HepG2 (cell line): Measurements from ENCODE around the gene NLGN2. TPM values are rescaled to one million over a fixed set of nuclear protein-coding genes. Genes with fewer than 3 reads are reported as not detected.

ENCODE experiments used
- ATAC-seq: fragments of 200-7000 bp; cut with Tn5 transposase; 3 replicates; pipeline ENCODE4 v1.9.1; 2020; ENCODE audit warnings: mild to moderate bottlenecking, moderate library complexity
- BruUV-seq: library from RNA; stranded (reverse); fragments of 400-500 nt; replicated peaks from 2 replicates; lab custom pipeline; 2021; lab: Mats Ljungman, UMichigan
- CTCF ChIA-PET: fragments of 300-600 bp; formaldehyde crosslinking; extraction: SDS; loops from one replicate; lab custom pipeline; 2021; ENCODE audit warnings: low total read pairs, inconsistent platforms, low intra/inter-chr PET ratio; lab: Yijun Ruan, JAX
- POLR2A ChIA-PET: fragments of 350-600 bp; sonication (Branson Sonifier 250); formaldehyde crosslinking; loops from one replicate; lab custom pipeline; 2020; ENCODE audit warnings: antibody characterized with exemption, inconsistent platforms; lab: Yijun Ruan, JAX
- DNase-seq: peaks from one replicate; pipeline ENCODE4 v3.0.0-alpha.2; 2015; ENCODE audit warnings: low spot score
- FAIRE-seq: peaks from 3 replicates; lab custom pipeline; 2011; peaks lifted over from hg19 to GRCh38; lab: Jason Lieb, UNC
- H2AFZ ChIP-seq: one replicate; pipeline ENCODE4 v1.6.1; 2011; ENCODE audit warnings: low read length, inconsistent platforms
- H3K27ac ChIP-seq: fragments of 300-600 bp; 3 replicates; pipeline ENCODE4 v1.8.0; 2011; ENCODE audit warnings: mixed run types, mild to moderate bottlenecking, mixed read lengths, low read length, inconsistent platforms; ENCODE audit not compliant: insufficient read depth; ENCODE audit errors: extremely low read length
- H3K27me3 ChIP-seq, 2 experiments: fragments of 200-600 bp in 1 of 2; 2 replicates in 1 of 2; 3 replicates in 1 of 2; pipeline versions ENCODE4 v1.6.0 to v1.8.0; 2011; ENCODE audit warnings: low read length in 2 of 2, mild to moderate bottlenecking in 2 of 2, moderate library complexity in 2 of 2, inconsistent platforms in 1 of 2; ENCODE audit not compliant: insufficient read depth in 2 of 2, control insufficient read depth in 1 of 2
- H3K36me3 ChIP-seq, 2 experiments: fragments of 200-600 bp in 1 of 2; replicated peaks in 1 of 2; 2 replicates in 1 of 2; 3 replicates in 1 of 2; pipeline versions ENCODE4 v1.5.1 to v1.8.0; 2011; ENCODE audit warnings: low read length in 2 of 2, inconsistent platforms in 1 of 2; ENCODE audit not compliant: insufficient read depth in 2 of 2, control insufficient read depth in 1 of 2
- H3K4me1 ChIP-seq: 2 replicates; pipeline ENCODE4 v1.5.1; 2012; ENCODE audit warnings: low read length, inconsistent platforms; ENCODE audit not compliant: insufficient read depth
- H3K4me2 ChIP-seq: 2 replicates; pipeline ENCODE4 v1.6.0; 2011; ENCODE audit warnings: low read depth, low read length, inconsistent platforms
- H3K4me3 ChIP-seq, 3 experiments: fragments of 200-600 bp in 1 of 3; sonication (generic), shearing (Covaris generic) in 1 of 3; replicated peaks in 1 of 3; 2 replicates each; pipeline ENCODE4 v1.5.1; 2011 to 2016; ENCODE audit warnings: low read length in 3 of 3, inconsistent platforms in 2 of 3, low read depth in 2 of 3, mild to moderate bottlenecking in 2 of 3, control low read depth in 1 of 3, mixed read lengths in 1 of 3; ENCODE audit not compliant: insufficient read depth in 1 of 3
- H3K79me2 ChIP-seq: one replicate; pipeline ENCODE4 v1.6.1; 2011; ENCODE audit warnings: low read length, inconsistent platforms; ENCODE audit not compliant: insufficient read depth
- H3K9ac ChIP-seq: 2 replicates; pipeline ENCODE4 v1.6.0; 2011; ENCODE audit warnings: mild to moderate bottlenecking, low read depth, low read length, inconsistent platforms; ENCODE audit not compliant: insufficient read depth
- H3K9me3 ChIP-seq: 2 replicates; pipeline ENCODE4 v1.5.1; 2012; ENCODE audit warnings: mild to moderate bottlenecking, low read length
- H4K20me1 ChIP-seq: 2 replicates; pipeline ENCODE4 v1.6.0; 2011; ENCODE audit warnings: inconsistent platforms, mild to moderate bottlenecking, low read length, moderate library complexity; ENCODE audit not compliant: insufficient read depth
- DZIP1 ChIP-seq: sonication (generic); formaldehyde crosslinking; IDR thresholded peaks from 2 replicates; pipeline ENCODE4 v1.5.0; 2020; ENCODE audit warnings: mild to moderate bottlenecking, missing genetic modification reagents
- HOXA7 ChIP-seq: sonication (generic); formaldehyde crosslinking; IDR thresholded peaks from 2 replicates; pipeline ENCODE4 v1.8.1; 2022; ENCODE audit warnings: mild to moderate bottlenecking, missing genetic modification reagents, moderate library complexity
- MED1 ChIP-seq: sonication (generic); formaldehyde crosslinking; IDR thresholded peaks from 2 replicates; pipeline ENCODE4 v1.4.0; 2020; ENCODE audit warnings: missing genetic modification reagents
- PAWR ChIP-seq: sonication (generic); formaldehyde crosslinking; IDR thresholded peaks from 2 replicates; pipeline ENCODE4 v1.4.0; 2020; ENCODE audit warnings: missing genetic modification reagents, mild to moderate bottlenecking, borderline replicate concordance
- SNAPC2 ChIP-seq: sonication (generic); formaldehyde crosslinking; IDR thresholded peaks from 2 replicates; pipeline ENCODE4 v1.8.1; 2022; ENCODE audit warnings: mild to moderate bottlenecking, missing genetic modification reagents
- SPEN ChIP-seq: sonication (generic); formaldehyde crosslinking; IDR thresholded peaks from 2 replicates; pipeline ENCODE4 v1.5.1; 2020; ENCODE audit warnings: low read depth, mild to moderate bottlenecking, missing genetic modification reagents
- TBL1XR1 ChIP-seq: fragments of 150-350 bp; IDR thresholded peaks from 2 replicates; pipeline ENCODE4 v1.6.1; 2014; ENCODE audit warnings: borderline replicate concordance, low read length; ENCODE audit not compliant: partially characterized antibody
- ZNF24 ChIP-seq: fragments of 450-650 bp; IDR thresholded peaks from 2 replicates; pipeline ENCODE4 v1.6.1; 2017; ENCODE audit warnings: antibody characterized with exemption, mild to moderate bottlenecking
- ZNF34 ChIP-seq: sonication (generic); formaldehyde crosslinking; IDR thresholded peaks from 2 replicates; pipeline ENCODE4 v1.4.0; 2020; ENCODE audit warnings: mild to moderate bottlenecking, missing genetic modification reagents, borderline replicate concordance
- ZNF382 ChIP-seq: sonication (generic); formaldehyde crosslinking; IDR thresholded peaks from 2 replicates; pipeline ENCODE4 v1.5.0; 2020; ENCODE audit warnings: missing genetic modification reagents, mild to moderate bottlenecking, borderline replicate concordance
- ZNF513 ChIP-seq: sonication (generic); formaldehyde crosslinking; conservative IDR thresholded peaks from 2 replicates; pipeline ENCODE4 v1.5.0; 2020; ENCODE audit warnings: missing genetic modification reagents
- ZNF547 ChIP-seq: sonication (generic); formaldehyde crosslinking; IDR thresholded peaks from 2 replicates; pipeline ENCODE4 v1.5.1; 2020; ENCODE audit warnings: mild to moderate bottlenecking, missing genetic modification reagents
- ZNF616 ChIP-seq: sonication (generic); formaldehyde crosslinking; IDR thresholded peaks from 2 replicates; pipeline ENCODE4 v1.5.0; 2020; ENCODE audit warnings: low read depth, mild to moderate bottlenecking, missing genetic modification reagents
- ZNF646 ChIP-seq: sonication (generic); formaldehyde crosslinking; IDR thresholded peaks from 2 replicates; pipeline ENCODE4 v1.9.0; 2021; ENCODE audit warnings: mild to moderate bottlenecking, missing genetic modification reagents
- ZSCAN22 ChIP-seq: sonication (generic); formaldehyde crosslinking; IDR thresholded peaks from 2 replicates; pipeline ENCODE4 v1.4.0; 2020; ENCODE audit warnings: mild to moderate bottlenecking, missing genetic modification reagents
- WGBS: methylation state at CpG from one replicate; pipeline ENCODE4 v1.1.6; 2017; ENCODE audit warnings: low lambda C conversion rate; 5-methylcytosine and 5-hydroxymethylcytosine counted together
- in situ Hi-C: cut with HindIII; loops from 2 replicates; pipeline ENCODE4 v1.10.0; 2017; ENCODE audit warnings: low pct_unique_long_range_greater_than_20kb; ENCODE audit not compliant: extremely low pct_ligation_motif_present
- intact Hi-C: fragments of 100-400 bp; cut with micrococcal nuclease; formaldehyde crosslinking; loops from one replicate; pipeline ENCODE4 v1.10.0; 2022; ENCODE audit not compliant: unreplicated experiment
- polyA plus RNA-seq, 8 experiments: library from polyadenylated mRNA; depleted of rRNA in 3 of 8; stranded (reverse) in 7 of 8; unstranded in 1 of 8; fragments of >200 nt; fragmentation: Illumina TruSeq in 4 of 8; extraction: Trizol in 4 of 8; gene quantifications; 2 replicates each; pipeline versions ENCODE4 v1.2.1 to v1.2.3, GENCODE V29; 2011 to 2016; ENCODE audit warnings: low read depth in 4 of 8, missing spikeins in 1 of 8, mixed read lengths in 1 of 8; ENCODE audit not compliant: insufficient read depth in 1 of 8
- total RNA-seq, 5 experiments: library from RNA; depleted of rRNA; stranded (reverse); fragments of >200 nt; fragmentation: Illumina TruSeq; extraction: Trizol; gene quantifications; 2 replicates each; pipeline ENCODE4 v1.2.3, GENCODE V29; 2016; ENCODE audit warnings: low read depth in 1 of 5

The NLGN2 gene
- total and polyA plus RNA-seq, 2 of the 13 experiments (the other 11 are each of a cell fraction or from before 2014, with no cell fraction given): 1.9 to 11.0 TPM

- no TSS peak for BruUV-seq
- POLR2A ChIA-PET: no interaction called here
- no peak for TF ChIP-seq ZNF24
- no peak for TF ChIP-seq ZNF513 (CRISPR knock-in tag)
- no peak for TF ChIP-seq DZIP1 (CRISPR knock-in tag)
- no peak for TF ChIP-seq ZSCAN22 (CRISPR knock-in tag)
- no peak for TF ChIP-seq MED1
- TF ChIP-seq ZNF34 (CRISPR knock-in tag): no peak
- no peak for TF ChIP-seq ZNF547 (CRISPR knock-in tag)
- no peak for TF ChIP-seq ZNF382 (CRISPR knock-in tag)
- TF ChIP-seq ZNF646: no peak
- no peak for TF ChIP-seq SNAPC2
- TF ChIP-seq HOXA7 (CRISPR knock-in tag): no peak
- TF ChIP-seq ZNF616 (CRISPR knock-in tag): no peak
- no peak for TF ChIP-seq SPEN (CRISPR knock-in tag)
- TF ChIP-seq PAWR (CRISPR knock-in tag): no peak
- no peak for TF ChIP-seq TBL1XR1
Measured at GRCh38 chr17:7361906-7362305, 45.7 kb upstream of the NLGN2 start.

More at GRCh38 chr17:7361906-7362305, 45.7 kb upstream of the NLGN2 start:
- H3K9me3 ChIP-seq: no peaks in the 10 kb centered on the region
- peaks cover 0 to 6% of the 10 kb centered on the region in 2 experiments; a peak in 1 of 5 replicates for H3K27me3 ChIP-seq
- no peak for ATAC-seq
- 0% methylated on average over 3 of the region's 3 CpGs for WGBS
- FAIRE-seq: no peak
- peaks cover 14% of the 10 kb centered on the region for H3K4me1 ChIP-seq
- H2AFZ ChIP-seq: no peak overlapping the region
- H3K9ac ChIP-seq: no peak overlapping the region
- no peaks in the 10 kb centered on the region for H4K20me1 ChIP-seq
- CTCF ChIA-PET: no interaction called here
- H3K79me2 ChIP-seq: no peaks in the 10 kb centered on the region
- in situ Hi-C loops (no loop called here), intact Hi-C loops (loop anchor here (2.0 kb wide), 1 partner anchor 75 kb away; no protein-coding TSS in a partner anchor)
- H3K36me3 ChIP-seq: no peaks in the 10 kb centered on the region
- no peak overlapping the region for H3K4me3 ChIP-seq
- no peak for DNase-seq
- no peak overlapping the region for H3K27ac ChIP-seq
- no peak overlapping the region for H3K4me2 ChIP-seq
